HCT116 (cell line): Measurements from ENCODE around the gene WDR33. TPM values are rescaled to one million over a fixed set of nuclear protein-coding genes. Genes with fewer than 3 reads are reported as not detected.

Experiments
- ATAC-seq: fragments of 200-7000 bp; cut with Tn5 transposase; 2 replicates; pipeline ENCODE4 v1.9.1; 2020; ENCODE audit warnings: mild to moderate bottlenecking, moderate library complexity
- BruUV-seq: library from RNA; stranded (reverse); fragments of 400-500 nt; replicated peaks from 2 replicates; lab custom pipeline; 2021; lab: Mats Ljungman, UMichigan
- CTCF ChIA-PET: fragments of 300-600 bp; sonication (Branson Sonifier 250); formaldehyde crosslinking; loops from one replicate; lab custom pipeline; 2021; ENCODE audit warnings: antibody characterized with exemption; lab: Charles Lee
- POLR2A ChIA-PET: fragments of 300-600, 350-600 bp; sonication (Branson Sonifier 250); formaldehyde crosslinking; loops from one replicate; lab custom pipeline; 2021; ENCODE audit warnings: antibody characterized with exemption; lab: Charles Lee
- RAD21 ChIA-PET, 2 experiments: fragments of 300-600 bp; sonication (Branson Sonifier 250); formaldehyde crosslinking; loops; one replicate each; lab custom pipeline; 2023; ENCODE audit warnings: low total read pairs in 2 of 2; ENCODE audit not compliant: uncharacterized antibody in 2 of 2, unreplicated experiment in 2 of 2, low non-redundant PET in 1 of 2; lab: Charles Lee
- DNase-seq: peaks from one replicate; pipeline ENCODE4 v3.0.0-alpha.2; 2010; ENCODE audit warnings: low read depth, low spot score
- H2AFZ ChIP-seq: fragments of 200-600 bp; shearing (Covaris generic), sonication (generic); 2 replicates; pipeline ENCODE4 v1.6.1; 2017; ENCODE audit warnings: low read depth, mixed run types, mixed read lengths, antibody characterized with exemption, low read length; ENCODE audit not compliant: poor library complexity, severe bottlenecking
- H3K27ac ChIP-seq: 2 replicates; pipeline ENCODE4 v1.5.1; 2012; ENCODE audit warnings: low read depth, low read length
- H3K27me3 ChIP-seq: fragments of 200-600 bp; sonication (generic); 2 replicates; pipeline ENCODE4 v1.6.1; 2016; ENCODE audit warnings: mixed run types, low read length, mixed read lengths; ENCODE audit not compliant: insufficient read depth
- H3K36me3 ChIP-seq, 2 experiments: fragments of 200-500 bp in 1 of 2; fragments of 200-600 bp in 1 of 2; sonication (Bioruptor generic) in 1 of 2; sonication (generic) in 1 of 2; 2 replicates each; pipeline versions ENCODE4 v1.5.1 to v1.6.1; 2014 to 2016; ENCODE audit warnings: low read length in 2 of 2, inconsistent platforms in 1 of 2, mixed read lengths in 1 of 2, mixed run types in 1 of 2; ENCODE audit not compliant: insufficient read depth in 2 of 2, control insufficient read depth in 1 of 2
- H3K4me1 ChIP-seq, 2 experiments: fragments of 200-600 bp in 1 of 2; sonication (generic) in 1 of 2; 2 replicates each; pipeline versions ENCODE4 v1.5.1 to v1.6.1; 2012 to 2017; ENCODE audit warnings: low read length in 2 of 2, inconsistent platforms in 1 of 2, mild to moderate bottlenecking in 1 of 2, mixed read lengths in 1 of 2, mixed run types in 1 of 2, moderate library complexity in 1 of 2; ENCODE audit not compliant: insufficient read depth in 2 of 2, control insufficient read depth in 1 of 2
- H3K4me2 ChIP-seq: fragments of 200-600 bp; sonication (generic); 2 replicates; pipeline ENCODE4 v1.6.1; 2017; ENCODE audit warnings: mixed run types, low read length, mixed read lengths
- H3K4me3 ChIP-seq, 2 experiments: fragments of 200-600 bp in 1 of 2; sonication (generic) in 1 of 2; replicated peaks in 1 of 2; 2 replicates each; pipeline ENCODE4 v1.5.1; 2011 to 2016; ENCODE audit warnings: low read length in 2 of 2, control low read depth in 1 of 2, low read depth in 1 of 2, mild to moderate bottlenecking in 1 of 2, mixed read lengths in 1 of 2, mixed run types in 1 of 2
- H3K79me2 ChIP-seq: fragments of 200-600 bp; sonication (generic); 2 replicates; pipeline ENCODE4 v1.6.1; 2017; ENCODE audit warnings: mild to moderate bottlenecking, mixed run types, low read length, moderate library complexity, mixed read lengths; ENCODE audit not compliant: insufficient read depth
- H3K9ac ChIP-seq: fragments of 200-600 bp; sonication (generic); 2 replicates; pipeline ENCODE4 v1.6.1; 2016; ENCODE audit warnings: low read length, mixed read lengths
- H3K9me2 ChIP-seq: fragments of 200-600 bp; sonication (generic), shearing (Covaris generic); 2 replicates; pipeline ENCODE4 v1.6.1; 2017; ENCODE audit warnings: mixed run types, mild to moderate bottlenecking, moderate library complexity; ENCODE audit not compliant: insufficient read depth
- H3K9me3 ChIP-seq, 2 experiments: fragments of 200-500 bp in 1 of 2; fragments of 200-600 bp in 1 of 2; sonication (Bioruptor generic) in 1 of 2; sonication (generic) in 1 of 2; 2 replicates each; pipeline ENCODE4 v1.6.1; 2014 to 2017; ENCODE audit warnings: low read length in 2 of 2, mixed read lengths in 2 of 2, inconsistent platforms in 1 of 2, low read depth in 1 of 2, mild to moderate bottlenecking in 1 of 2, mixed run types in 1 of 2, moderate library complexity in 1 of 2; ENCODE audit not compliant: control insufficient read depth in 1 of 2, insufficient read depth in 1 of 2
- H4K20me1 ChIP-seq: fragments of 200-600 bp; sonication (generic), shearing (Covaris generic); 2 replicates; pipeline ENCODE4 v1.6.1; 2017; ENCODE audit warnings: mixed run types, mild to moderate bottlenecking, moderate library complexity; ENCODE audit not compliant: insufficient read depth
- CBX3 ChIP-seq: IDR thresholded peaks from 2 replicates; pipeline ENCODE4 v1.6.1; 2012; ENCODE audit warnings: low read depth
- CEBPB ChIP-seq: IDR thresholded peaks from 2 replicates; pipeline ENCODE4 v1.6.1; 2012; ENCODE audit warnings: low read depth
- EGR1 ChIP-seq: IDR thresholded peaks from 2 replicates; pipeline ENCODE4 v1.6.1; 2012; ENCODE audit warnings: low read depth
- ELF1 ChIP-seq: IDR thresholded peaks from 2 replicates; pipeline ENCODE4 v1.6.1; 2012; ENCODE audit warnings: low read depth, borderline replicate concordance
- EZH2 ChIP-seq: fragments of 200-600 bp; sonication (generic); IDR thresholded peaks from 2 replicates; pipeline ENCODE4 v1.6.1; 2017; ENCODE audit warnings: antibody characterized with exemption, mixed run types
- EZH2phosphoT487 ChIP-seq: fragments of 200-600 bp; IDR thresholded peaks from 2 replicates; pipeline ENCODE4 v1.6.1; 2018; ENCODE audit warnings: antibody characterized with exemption, borderline replicate concordance
- FOSL1 ChIP-seq: IDR thresholded peaks from 2 replicates; pipeline ENCODE4 v1.6.1; 2012; ENCODE audit warnings: low read depth
- JUND ChIP-seq: IDR thresholded peaks from 2 replicates; pipeline ENCODE4 v1.6.1; 2012
- MAX ChIP-seq: IDR thresholded peaks from 2 replicates; pipeline ENCODE4 v1.6.1; 2012
- POLR2A ChIP-seq: IDR thresholded peaks from 2 replicates; pipeline ENCODE4 v1.7.0; 2011; ENCODE audit warnings: borderline replicate concordance; ENCODE audit not compliant: insufficient read depth, insufficient read length; ENCODE audit errors: extremely low read depth
- POLR2AphosphoS5 ChIP-seq: IDR thresholded peaks from 2 replicates; pipeline ENCODE4 v1.6.1; 2011; ENCODE audit warnings: mild to moderate bottlenecking, low read depth, low read length, moderate library complexity
- RAD21 ChIP-seq: IDR thresholded peaks from 2 replicates; pipeline ENCODE4 v1.6.1; 2012; ENCODE audit warnings: low read depth, mild to moderate bottlenecking
- REST ChIP-seq: IDR thresholded peaks from 2 replicates; pipeline ENCODE4 v1.6.1; 2012; ENCODE audit warnings: low read depth
- SIN3A ChIP-seq: IDR thresholded peaks from 2 replicates; pipeline ENCODE4 v1.6.1; 2012; ENCODE audit warnings: low read depth
- YY1 ChIP-seq: IDR thresholded peaks from 2 replicates; pipeline ENCODE4 v1.6.1; 2011; ENCODE audit warnings: low read length, low read depth, moderate library complexity, mild to moderate bottlenecking; ENCODE audit not compliant: insufficient replicate concordance; ENCODE audit errors: extremely low read depth
- ZFX ChIP-seq: fragments of 450-650 bp; IDR thresholded peaks from 2 replicates; pipeline ENCODE4 v1.6.1; 2017
- ZNF274 ChIP-seq: fragments of 200-500 bp; sonication (Bioruptor generic); IDR thresholded peaks from 2 replicates; pipeline ENCODE4 v1.6.1; 2014; ENCODE audit warnings: mild to moderate bottlenecking, low read depth, low read length, inconsistent platforms
- intact Hi-C: fragments of 100-400 bp; cut with micrococcal nuclease; formaldehyde crosslinking; loops from 2 replicates; pipeline ENCODE4 v1.10.0; 2022
- total RNA-seq: library from RNA; stranded (reverse); gene quantifications from one replicate; pipeline ENCODE4 v1.2.1, GENCODE V29; 2021; ENCODE audit not compliant: unreplicated experiment

The WDR33 gene
- total RNA-seq, 1 experiment from 2014 or later = 52.5 TPM

DNA sequence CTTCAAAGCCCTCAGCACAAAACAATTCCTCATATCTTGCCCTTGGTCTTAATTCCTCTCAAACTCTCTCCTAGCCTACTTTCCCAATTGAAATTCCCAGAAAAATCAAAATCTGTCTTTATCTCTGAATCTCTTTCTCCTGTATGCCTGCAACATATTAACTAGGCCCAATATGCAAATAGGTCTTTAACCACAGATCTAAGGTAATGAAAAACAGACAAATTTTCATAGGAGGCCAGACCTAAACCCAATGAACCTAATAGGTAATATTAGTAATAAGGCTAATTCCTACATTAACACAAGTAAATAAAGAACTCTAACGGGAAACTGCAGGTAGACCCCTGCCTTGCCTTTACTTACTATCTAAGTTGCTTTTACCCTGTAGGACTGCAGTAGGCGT lies 41.4 kb downstream of the WDR33 start:
- Histone ChIP-seq H4K20me1 (peaks cover 4% of the 10 kb centered on the region), H3K27ac (no peak overlapping the region)
- POLR2A ChIA-PET = no interaction called here

DNA sequence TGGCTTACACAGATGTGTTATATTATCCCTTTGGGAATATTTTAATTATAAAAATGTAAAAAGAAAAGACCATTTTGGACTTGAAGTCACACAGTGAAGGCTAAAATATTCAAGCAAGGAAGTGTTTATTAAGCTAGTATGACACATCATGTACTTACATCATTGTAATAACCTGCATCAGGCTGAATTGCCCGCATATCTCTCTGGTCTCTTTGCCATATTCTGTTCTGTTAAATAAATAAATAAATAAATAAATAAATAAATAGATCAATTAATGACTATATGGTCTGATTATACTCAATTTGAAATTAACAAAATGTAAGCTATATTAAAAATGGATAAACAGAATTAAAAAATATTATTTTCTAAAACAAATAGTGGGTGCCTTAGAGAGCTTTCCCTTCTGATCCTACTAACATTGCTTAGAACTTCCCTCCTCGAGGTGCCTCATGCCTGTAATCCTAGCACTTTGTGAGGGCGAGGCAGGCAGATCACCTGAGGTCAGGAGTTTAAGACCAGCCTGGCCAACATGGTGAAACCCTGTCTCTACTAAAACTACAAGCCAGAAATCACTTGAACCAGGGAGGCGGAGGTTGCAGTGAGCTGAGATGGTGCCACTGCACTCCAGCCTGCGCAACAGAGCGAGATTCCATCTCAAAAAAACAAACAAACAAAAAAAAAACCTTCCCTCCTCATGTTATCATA lies 42.0 kb downstream of the WDR33 start:
- no peaks in the 10 kb centered on the region for H3K9me3 ChIP-seq
- H3K9ac ChIP-seq = no peak overlapping the region
- H3K9me2 ChIP-seq = no peaks in the 10 kb centered on the region
- no peaks in the 10 kb centered on the region for H3K27me3 ChIP-seq
- ChIA-PET CTCF (no interaction called here), RAD21 (no interaction called here), POLR2A (no interaction called here)
- H3K27ac ChIP-seq = no peak overlapping the region
- H3K4me1 ChIP-seq = no peaks in the 10 kb centered on the region
- H2AFZ ChIP-seq = no peak overlapping the region
- ATAC-seq = no peak
- H3K79me2 ChIP-seq = peaks cover 71% of the 10 kb centered on the region
- no peak overlapping the region for H3K4me3 ChIP-seq
- no peak for TF ChIP-seq ZFX
- no peak for TF ChIP-seq SIN3A
- TF ChIP-seq FOSL1 = no peak
- TF ChIP-seq CBX3 = no peak
- no peak for TF ChIP-seq POLR2AphosphoS5
- TF ChIP-seq ZNF274 = no peak
- TF ChIP-seq REST = no peak
- no peak for TF ChIP-seq EZH2phosphoT487
- TF ChIP-seq CEBPB = no peak
- TF ChIP-seq RAD21 = no peak
- no peak for TF ChIP-seq EGR1
- no peak for TF ChIP-seq JUND
- TF ChIP-seq POLR2A = no peak
- no peak for TF ChIP-seq EZH2
- no peak for TF ChIP-seq YY1
- TF ChIP-seq ELF1 = no peak
- TF ChIP-seq MAX = no peak
- no peak for DNase-seq
- peaks cover 28 to 36% of the 10 kb centered on the region in 2 experiments for H3K36me3 ChIP-seq
- intact Hi-C loops = no loop called here
- BruUV-seq = no TSS peak
- H4K20me1 ChIP-seq = peaks cover 4% of the 10 kb centered on the region
- H3K4me2 ChIP-seq = no peak overlapping the region

More for the DNA sequence above, 41.4 kb downstream of the WDR33 start:
- Histone ChIP-seq H3K4me1 (no peaks in the 10 kb centered on the region), H3K9ac (no peak overlapping the region), H3K9me2 (no peaks in the 10 kb centered on the region), H3K36me3 (peaks cover 22 to 29% of the 10 kb centered on the region in 2 experiments), H3K4me2 (no peak overlapping the region), H2AFZ (no peak overlapping the region), H3K79me2 (peaks cover 74% of the 10 kb centered on the region), H3K4me3 (no peak overlapping the region), H3K27me3 (no peaks in the 10 kb centered on the region), H3K9me3 (no peaks in the 10 kb centered on the region)
- intact Hi-C loops = no loop called here
- CTCF ChIA-PET = no interaction called here
- TF ChIP-seq EZH2phosphoT487 = no peak
- RAD21 ChIA-PET = no interaction called here
- BruUV-seq = no TSS peak
- DNase-seq (no peak), ATAC-seq (no peak)
